Karpas-422 (cell line): ENCODE data around the gene P2RY2. TPM values are rescaled to one million over a fixed set of nuclear protein-coding genes. Genes with fewer than 3 reads are reported as not detected.

Experiments
- DNase-seq: peaks from one replicate; pipeline ENCODE4 v3.0.0-alpha.2; 2015
- H2AFZ ChIP-seq: fragments of 200-600 bp; sonication (generic); 2 replicates; pipeline ENCODE4 v1.6.1; 2014; ENCODE audit warnings: antibody characterized with exemption, low read length, mixed read lengths
- H3K27ac ChIP-seq: fragments of 200-600 bp; sonication (generic); 2 replicates; pipeline ENCODE4 v1.5.1; 2014; ENCODE audit warnings: mild to moderate bottlenecking, low read length, moderate library complexity
- H3K27me3 ChIP-seq: fragments of 200-600 bp; sonication (generic); 2 replicates; pipeline ENCODE4 v1.6.1; 2014; ENCODE audit warnings: low read length, mixed read lengths
- H3K36me3 ChIP-seq: fragments of 200-600 bp; sonication (generic); 2 replicates; pipeline ENCODE4 v1.6.1; 2014; ENCODE audit warnings: low read length, mixed read lengths; ENCODE audit not compliant: insufficient read depth
- H3K4me1 ChIP-seq: fragments of 200-600 bp; sonication (generic); 2 replicates; pipeline ENCODE4 v1.6.1; 2014; ENCODE audit warnings: mild to moderate bottlenecking, low read length, mixed read lengths
- H3K4me2 ChIP-seq: fragments of 200-600 bp; sonication (generic); 2 replicates; pipeline ENCODE4 v1.6.1; 2014; ENCODE audit warnings: low read length, low read depth, mild to moderate bottlenecking; ENCODE audit not compliant: poor library complexity, severe bottlenecking
- H3K4me3 ChIP-seq: fragments of 200-600 bp; sonication (generic); 2 replicates; pipeline ENCODE4 v1.5.1; 2014; ENCODE audit warnings: mild to moderate bottlenecking, antibody characterized with exemption, low read length, mixed read lengths
- H3K79me2 ChIP-seq: fragments of 200-600 bp; sonication (generic); 2 replicates; pipeline ENCODE4 v1.6.1; 2014; ENCODE audit warnings: mild to moderate bottlenecking, low read length, mixed read lengths
- H3K9ac ChIP-seq: fragments of 200-600 bp; sonication (generic); 2 replicates; pipeline ENCODE4 v1.6.0; 2014; ENCODE audit warnings: low read length
- H3K9me2 ChIP-seq: fragments of 200-600 bp; sonication (generic), shearing (Covaris generic); replicated peaks from 2 replicates; pipeline ENCODE4 v1.6.0; 2014; ENCODE audit warnings: mild to moderate bottlenecking, low read length, moderate library complexity; ENCODE audit not compliant: insufficient read depth
- H3K9me3 ChIP-seq: fragments of 300-700, 200-600 bp; sonication (generic); 2 replicates; pipeline ENCODE4 v1.6.1; 2014; ENCODE audit warnings: low read length, mixed read lengths
- H4K20me1 ChIP-seq: fragments of 200-600 bp; sonication (generic); 2 replicates; pipeline ENCODE4 v1.6.1; 2014; ENCODE audit warnings: mild to moderate bottlenecking, antibody characterized with exemption, low read length, low read depth; ENCODE audit not compliant: insufficient read depth
- total RNA-seq: library from RNA; depleted of rRNA; stranded (reverse); fragments of >200 nt; shearing (Covaris generic); gene quantifications from 2 replicates; pipeline ENCODE4 v1.2.3, GENCODE V29; 2014; ENCODE audit warnings: low replicate concordance

The P2RY2 gene
- total RNA-seq, 1 experiment from 2014 or later: not detected

- H3K9me2 ChIP-seq: no peaks in the 10 kb centered on the region
- DNase-seq: no peak
- peak overlapping the region; percentile 61 for H3K9ac ChIP-seq
- H3K36me3 ChIP-seq: no peaks in the 10 kb centered on the region
- H2AFZ ChIP-seq: peak overlapping the region; percentile 31; the same call in 1 of the 2 replicates
- no peaks in the 10 kb centered on the region for H4K20me1 ChIP-seq
- H3K4me3 ChIP-seq: no peak overlapping the region
- H3K4me1 ChIP-seq: peaks cover 37% of the 10 kb centered on the region
- no peaks in the 10 kb centered on the region for H3K9me3 ChIP-seq
- peak overlapping the region; percentile 43 for H3K4me2 ChIP-seq
- H3K79me2 ChIP-seq: no peaks in the 10 kb centered on the region
- peak overlapping the region; percentile 88 for H3K27ac ChIP-seq
- H3K27me3 ChIP-seq: no peaks in the 10 kb centered on the region
Observed at GRCh38 chr11:73175551-73176144, 42.4 kb upstream of the P2RY2 start.

GRCh38 chr11:73176145-73176873 is 41.8 kb upstream of the P2RY2 start:
- Histone ChIP-seq H3K4me2 (peak overlapping the region; percentile 43), H3K36me3 (no peaks in the 10 kb centered on the region), H3K79me2 (no peaks in the 10 kb centered on the region), H3K9me2 (no peaks in the 10 kb centered on the region), H3K4me1 (peaks cover 32% of the 10 kb centered on the region), H4K20me1 (no peaks in the 10 kb centered on the region), H3K27me3 (no peaks in the 10 kb centered on the region), H3K9me3 (no peaks in the 10 kb centered on the region), H3K27ac (peak overlapping the region; percentile 88), H3K9ac (peak overlapping the region; percentile 61), H2AFZ (peak overlapping the region; percentile 31; the same call in 1 of the 2 replicates), H3K4me3 (no peak overlapping the region)
- peak; percentile 83 for DNase-seq

DNA sequence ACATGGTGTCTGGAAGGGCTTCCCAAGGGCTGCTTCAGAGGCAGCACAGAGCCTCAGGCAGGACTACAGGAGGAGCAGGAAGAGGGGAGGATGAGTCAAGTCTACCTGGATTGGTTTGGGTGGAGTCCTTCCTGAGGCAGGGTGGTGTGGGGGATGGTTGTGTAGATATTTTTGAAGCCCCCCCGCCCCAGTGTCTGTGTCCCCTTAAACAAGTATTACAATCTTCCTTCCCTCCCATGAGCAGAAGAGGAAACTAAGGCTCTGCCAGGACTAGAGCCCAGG is 41.3 kb upstream of the P2RY2 start:
- H3K9me2 ChIP-seq: no peaks in the 10 kb centered on the region
- no peaks in the 10 kb centered on the region for H3K9me3 ChIP-seq
- H3K4me2 ChIP-seq: peak overlapping the region; percentile 43
- no peaks in the 10 kb centered on the region for H3K79me2 ChIP-seq
- H3K9ac ChIP-seq: peak overlapping the region; percentile 61
- peaks cover 28% of the 10 kb centered on the region for H3K4me1 ChIP-seq
- no peak overlapping the region for H3K4me3 ChIP-seq
- peak overlapping the region; percentile 88 for H3K27ac ChIP-seq
- no peaks in the 10 kb centered on the region for H3K27me3 ChIP-seq
- H3K36me3 ChIP-seq: no peaks in the 10 kb centered on the region
- no peak overlapping the region for H2AFZ ChIP-seq
- no peaks in the 10 kb centered on the region for H4K20me1 ChIP-seq
- no peak for DNase-seq

DNA sequence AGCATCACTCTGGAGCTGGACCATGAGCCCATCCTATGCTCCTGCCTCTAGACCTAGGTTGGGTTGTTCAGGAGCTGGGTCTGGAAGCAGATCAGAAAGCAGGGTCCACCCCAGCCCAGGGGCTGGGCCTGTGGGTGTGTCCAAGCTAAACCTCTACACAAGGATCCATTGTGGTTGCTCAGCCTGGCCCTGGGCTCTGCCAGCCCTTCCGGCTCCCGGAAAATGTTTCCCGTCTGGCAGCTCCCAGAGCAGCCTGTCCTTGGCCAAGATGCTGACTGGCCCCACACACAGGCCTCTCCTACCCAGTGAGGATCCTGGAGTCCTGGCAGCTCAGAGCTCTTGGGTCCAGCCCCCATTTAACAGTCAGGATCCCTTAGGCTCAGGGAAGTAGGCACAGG is 40.7 kb upstream of the P2RY2 start:
- Histone ChIP-seq H3K9ac (peak overlapping the region; percentile 61), H3K4me2 (no peak overlapping the region), H2AFZ (no peak overlapping the region)

DNA sequence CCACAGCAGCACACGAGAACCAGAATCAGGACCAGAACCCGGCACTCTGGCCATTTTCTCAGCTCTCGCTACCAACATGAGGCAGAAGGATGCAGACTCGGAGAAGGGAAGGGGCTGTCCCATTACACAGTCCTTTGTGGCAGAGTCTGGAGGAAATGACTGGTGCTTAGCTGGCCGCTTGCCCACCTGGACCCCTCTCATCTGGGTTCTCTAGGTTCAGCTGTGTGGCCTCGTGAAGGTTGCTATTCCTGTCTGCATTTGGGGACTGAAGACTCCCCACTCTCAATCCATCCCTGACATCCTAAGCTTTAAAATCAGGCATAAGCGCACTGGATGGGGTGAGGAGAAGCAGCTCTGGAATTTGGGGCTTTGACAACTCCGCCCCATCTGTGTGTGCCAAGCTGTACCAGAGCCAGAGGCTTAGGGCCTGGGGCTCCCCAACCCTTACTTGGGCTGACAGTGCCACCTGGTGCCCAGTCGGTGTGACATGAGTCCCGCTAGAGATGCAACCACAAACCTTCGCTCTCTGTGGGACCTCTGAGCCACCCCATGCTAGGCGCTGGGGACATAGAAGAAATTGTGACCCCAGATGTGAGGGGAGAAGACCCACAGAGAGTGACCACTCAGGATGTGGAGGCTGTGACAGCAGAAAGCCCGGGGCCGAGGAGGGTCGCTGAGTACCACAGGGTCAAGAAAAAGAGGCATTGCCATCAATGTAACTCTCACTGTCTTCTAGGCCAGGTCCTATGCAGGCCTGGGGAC is 40.1 kb upstream of the P2RY2 start:
- DNase-seq: peak; percentile 95
- peak overlapping the region; percentile 88; the same call in 1 of the 2 replicates for H3K27ac ChIP-seq
- no peaks in the 10 kb centered on the region for H3K9me2 ChIP-seq
- no peak overlapping the region for H3K4me3 ChIP-seq
- H3K4me2 ChIP-seq: no peak overlapping the region
- no peaks in the 10 kb centered on the region for H4K20me1 ChIP-seq
- no peaks in the 10 kb centered on the region for H3K27me3 ChIP-seq
- H3K9me3 ChIP-seq: no peaks in the 10 kb centered on the region
- H3K4me1 ChIP-seq: peaks cover 28% of the 10 kb centered on the region
- peak overlapping the region; percentile 61 for H3K9ac ChIP-seq
- no peaks in the 10 kb centered on the region for H3K36me3 ChIP-seq
- no peaks in the 10 kb centered on the region for H3K79me2 ChIP-seq
- no peak overlapping the region for H2AFZ ChIP-seq

More for the DNA sequence above, 40.7 kb upstream of the P2RY2 start:
- no peaks in the 10 kb centered on the region for H3K9me3 ChIP-seq
- peaks cover 28% of the 10 kb centered on the region for H3K4me1 ChIP-seq
- no peaks in the 10 kb centered on the region for H3K79me2 ChIP-seq
- peak overlapping the region; percentile 88 for H3K27ac ChIP-seq
- no peaks in the 10 kb centered on the region for H3K27me3 ChIP-seq
- no peaks in the 10 kb centered on the region for H3K36me3 ChIP-seq
- no peaks in the 10 kb centered on the region for H4K20me1 ChIP-seq
- no peak overlapping the region for H3K4me3 ChIP-seq
- no peak for DNase-seq
- H3K9me2 ChIP-seq: no peaks in the 10 kb centered on the region

DNA sequence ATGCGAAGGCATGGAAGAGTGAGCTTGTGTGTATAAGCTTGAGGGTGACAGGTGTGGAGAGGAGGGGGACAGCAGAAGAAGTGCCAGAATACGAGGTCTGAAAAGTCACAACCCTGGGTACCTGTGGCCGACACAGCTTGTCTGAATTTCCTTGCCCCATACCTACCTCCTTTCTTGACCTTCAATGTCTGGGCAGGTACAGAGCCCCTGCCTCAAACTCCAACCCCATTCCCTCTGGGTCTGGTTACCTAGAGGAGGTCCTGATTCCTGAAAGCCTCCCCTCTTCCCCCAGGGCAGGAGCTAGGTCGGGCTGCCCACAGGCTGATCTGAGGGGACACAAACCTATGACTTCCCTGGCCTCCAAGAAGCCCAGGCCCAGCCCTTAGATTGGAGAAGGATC is 39.4 kb upstream of the P2RY2 start:
- Histone ChIP-seq H3K9ac (no peak overlapping the region), H3K36me3 (no peaks in the 10 kb centered on the region), H3K9me2 (no peaks in the 10 kb centered on the region), H3K27me3 (no peaks in the 10 kb centered on the region), H2AFZ (no peak overlapping the region), H3K9me3 (no peaks in the 10 kb centered on the region), H3K27ac (no peak overlapping the region), H4K20me1 (no peaks in the 10 kb centered on the region), H3K4me2 (no peak overlapping the region), H3K4me3 (no peak overlapping the region), H3K4me1 (peaks cover 28% of the 10 kb centered on the region), H3K79me2 (no peaks in the 10 kb centered on the region)
- no peak for DNase-seq

DNA sequence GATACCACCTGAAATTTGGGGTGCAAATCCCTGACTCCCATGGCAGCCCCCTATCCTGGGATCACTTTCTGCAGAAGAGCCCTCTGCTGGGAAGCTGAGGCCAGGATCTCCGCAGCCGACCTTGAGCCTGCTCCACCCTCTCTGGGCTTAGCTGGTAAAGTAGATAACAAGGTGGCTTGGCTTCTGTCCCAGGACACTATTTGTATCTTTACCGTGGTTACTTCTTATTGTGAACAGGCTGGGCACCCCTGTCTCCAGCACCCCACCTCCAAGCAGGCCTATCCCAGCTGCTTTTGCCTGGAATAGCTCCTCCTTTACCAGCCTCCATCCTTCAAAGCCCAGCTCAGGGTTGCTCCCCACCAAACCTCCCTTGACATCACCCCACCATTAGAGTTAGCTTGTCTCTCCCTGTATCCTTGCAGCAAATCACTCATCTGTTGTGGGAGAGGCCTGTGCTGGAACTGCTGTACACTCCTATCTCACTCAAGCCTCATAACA is 35.2 kb upstream of the P2RY2 start:
- H3K36me3 ChIP-seq: no peaks in the 10 kb centered on the region
- H4K20me1 ChIP-seq: no peaks in the 10 kb centered on the region
- no peaks in the 10 kb centered on the region for H3K9me3 ChIP-seq
- H3K4me3 ChIP-seq: no peak overlapping the region
- peaks cover 1% of the 10 kb centered on the region for H3K4me1 ChIP-seq
- H3K9ac ChIP-seq: no peak overlapping the region
- no peaks in the 10 kb centered on the region for H3K27me3 ChIP-seq
- no peak overlapping the region for H3K4me2 ChIP-seq
- H3K9me2 ChIP-seq: no peaks in the 10 kb centered on the region
- no peak for DNase-seq
- no peak overlapping the region for H2AFZ ChIP-seq
- no peaks in the 10 kb centered on the region for H3K79me2 ChIP-seq
- no peak overlapping the region for H3K27ac ChIP-seq
